H9 (cell line): ENCODE data around the gene ITGB2. TPM values are rescaled to one million over a fixed set of nuclear protein-coding genes. Genes with fewer than 3 reads are reported as not detected.
A peak's percentile ranks its signal among the peaks of the same experiment; 100 is the strongest.

Experiments
- DNase-seq: peaks from one replicate; pipeline ENCODE4 v3.0.0-alpha.2; 2017
- H2AFZ ChIP-seq: one replicate; pipeline ENCODE4 v1.6.1; 2013; ENCODE audit warnings: mild to moderate bottlenecking, low read length, control low read depth, moderate library complexity
- H2AK5ac ChIP-seq: 2 replicates; pipeline ENCODE4 v1.6.1; 2013; ENCODE audit warnings: low read length, control low read depth, mixed read lengths; ENCODE audit not compliant: insufficient read length
- H2BK120ac ChIP-seq: one replicate; pipeline ENCODE4 v1.6.1; 2013; ENCODE audit warnings: low read depth, mild to moderate bottlenecking, low read length, control low read depth, inconsistent platforms; ENCODE audit not compliant: poor library complexity, severe bottlenecking
- H2BK12ac ChIP-seq: 2 replicates; pipeline ENCODE4 v1.6.1; 2013; ENCODE audit warnings: low read length, control low read depth, mixed read lengths, low read depth; ENCODE audit not compliant: insufficient read length
- H2BK15ac ChIP-seq: 2 replicates; pipeline ENCODE4 v1.6.1; 2013; ENCODE audit warnings: low read depth, low read length, control low read depth
- H2BK20ac ChIP-seq: one replicate; pipeline ENCODE4 v1.6.1; 2013; ENCODE audit warnings: low read depth, mild to moderate bottlenecking, low read length, control low read depth, inconsistent platforms; ENCODE audit not compliant: poor library complexity, severe bottlenecking
- H2BK5ac ChIP-seq: 2 replicates; pipeline ENCODE4 v1.6.1; 2013; ENCODE audit warnings: low read length, control low read depth, mixed read lengths; ENCODE audit not compliant: insufficient read length
- H3K14ac ChIP-seq: 2 replicates; pipeline ENCODE4 v1.6.1; 2013; ENCODE audit warnings: low read length, control low read depth; ENCODE audit not compliant: insufficient read depth
- H3K18ac ChIP-seq: 2 replicates; pipeline ENCODE4 v1.6.1; 2013; ENCODE audit warnings: low read depth, mild to moderate bottlenecking, mixed read lengths, low read length, control low read depth; ENCODE audit not compliant: insufficient read length
- H3K23ac ChIP-seq: 2 replicates; pipeline ENCODE4 v1.6.1; 2013; ENCODE audit warnings: low read length, control low read depth, mixed read lengths, low read depth; ENCODE audit not compliant: insufficient read length
- H3K23me2 ChIP-seq: 2 replicates; pipeline ENCODE4 v1.6.1; 2013; ENCODE audit warnings: low read depth, mild to moderate bottlenecking, mixed read lengths, low read length, control low read depth; ENCODE audit not compliant: insufficient read length, poor library complexity, severe bottlenecking
- H3K27ac ChIP-seq: 2 replicates; pipeline ENCODE4 v1.5.1; 2013; ENCODE audit warnings: low read length, control low read depth, mixed read lengths, low read depth; ENCODE audit not compliant: insufficient read length
- H3K27me3 ChIP-seq: 2 replicates; pipeline ENCODE4 v1.6.1; 2013; ENCODE audit warnings: low read length, control low read depth, inconsistent platforms; ENCODE audit not compliant: insufficient read depth
- H3K4ac ChIP-seq: 2 replicates; pipeline ENCODE4 v1.6.1; 2013; ENCODE audit warnings: low read depth, mild to moderate bottlenecking, control low read depth, inconsistent platforms, low read length, moderate library complexity
- H3K4me1 ChIP-seq: 2 replicates; pipeline ENCODE4 v1.6.1; 2013; ENCODE audit warnings: low read length, control low read depth, inconsistent platforms; ENCODE audit not compliant: insufficient read depth
- H3K4me2 ChIP-seq: 2 replicates; pipeline ENCODE4 v1.6.1; 2013; ENCODE audit warnings: low read length, control low read depth, mixed read lengths; ENCODE audit not compliant: insufficient read length, insufficient read depth
- H3K56ac ChIP-seq: 2 replicates; pipeline ENCODE4 v1.6.1; 2013; ENCODE audit warnings: low read depth, mild to moderate bottlenecking, mixed read lengths, low read length, control low read depth; ENCODE audit not compliant: insufficient read length
- H3K79me1 ChIP-seq: 2 replicates; pipeline ENCODE4 v1.6.1; 2013; ENCODE audit warnings: low read depth, mild to moderate bottlenecking, moderate library complexity, low read length, control low read depth, inconsistent platforms; ENCODE audit not compliant: insufficient read depth, poor library complexity, severe bottlenecking
- H3K79me2 ChIP-seq: 2 replicates; pipeline ENCODE4 v1.6.1; 2013; ENCODE audit warnings: low read length, control low read depth, inconsistent platforms; ENCODE audit not compliant: insufficient read depth
- H3K9ac ChIP-seq: 2 replicates; pipeline ENCODE4 v1.6.1; 2013; ENCODE audit warnings: low read length, control low read depth, mixed read lengths; ENCODE audit not compliant: insufficient read length; ENCODE audit errors: extremely low read depth
- H3K9me3 ChIP-seq: one replicate; pipeline ENCODE4 v1.6.1; 2013; ENCODE audit warnings: low read depth, low read length, inconsistent platforms; ENCODE audit not compliant: control insufficient read depth
- H3T11ph ChIP-seq: one replicate; pipeline ENCODE4 v1.6.1; 2013; ENCODE audit warnings: mild to moderate bottlenecking, low read length, control low read depth, inconsistent platforms
- H4K20me1 ChIP-seq: one replicate; pipeline ENCODE4 v1.6.1; 2013; ENCODE audit not compliant: control insufficient read depth, insufficient read length, insufficient read depth
- H4K5ac ChIP-seq: 2 replicates; pipeline ENCODE4 v1.6.1; 2013; ENCODE audit warnings: low read depth, mild to moderate bottlenecking, mixed read lengths, low read length, control low read depth; ENCODE audit not compliant: insufficient read length
- H4K8ac ChIP-seq: replicated peaks from 2 replicates; pipeline ENCODE4 v1.6.1; 2013; ENCODE audit warnings: low read length, control low read depth, mixed read lengths, low read depth; ENCODE audit not compliant: insufficient read length
- H4K91ac ChIP-seq: 2 replicates; pipeline ENCODE4 v1.6.1; 2013; ENCODE audit warnings: low read depth, mild to moderate bottlenecking, moderate library complexity, mixed read lengths, low read length, control low read depth; ENCODE audit not compliant: insufficient read length
- H3K27ac Mint-ChIP-seq, 3 experiments: 2 replicates in 2 of 3; 3 replicates in 1 of 3; pipeline ENCODE4 v1.8.0; 2020 to 2021; ENCODE audit warnings: mixed read lengths in 3 of 3, mild to moderate bottlenecking in 1 of 3, moderate library complexity in 1 of 3
- H3K27me3 Mint-ChIP-seq: 2 replicates; pipeline ENCODE4 v1.8.0; 2021; ENCODE audit warnings: low read depth, mild to moderate bottlenecking, moderate library complexity, mixed read lengths
- H3K36me3 Mint-ChIP-seq, 3 experiments: 2 replicates in 2 of 3; 3 replicates in 1 of 3; pipeline ENCODE4 v1.8.0; 2020 to 2021; ENCODE audit warnings: low read depth in 3 of 3, mixed read lengths in 3 of 3; ENCODE audit not compliant: insufficient read depth in 1 of 3
- H3K4me1 Mint-ChIP-seq, 2 experiments: 2 replicates each; pipeline ENCODE4 v1.8.0; 2020; ENCODE audit warnings: mixed read lengths in 2 of 2
- H3K4me3 Mint-ChIP-seq, 2 experiments: 2 replicates in 1 of 2; 3 replicates in 1 of 2; pipeline ENCODE4 v1.8.0; 2020 to 2021; ENCODE audit warnings: mild to moderate bottlenecking in 2 of 2, mixed read lengths in 2 of 2, moderate library complexity in 1 of 2
- H3K9me3 Mint-ChIP-seq, 2 experiments: 2 replicates in 1 of 2; 3 replicates in 1 of 2; pipeline ENCODE4 v1.8.0; 2020; ENCODE audit warnings: mild to moderate bottlenecking in 2 of 2, mixed read lengths in 2 of 2, moderate library complexity in 1 of 2
- CTCF ChIP-seq: fragments of 200-600 bp; sonication (generic); conservative IDR thresholded peaks from 3 replicates; pipeline ENCODE4 v1.8.0; 2021; ENCODE audit warnings: antibody characterized with exemption, mild to moderate bottlenecking
- WGBS: extraction: QIAGEN DNeasy Blood & Tissue Kit; methylation state at CpG from one replicate; pipeline ENCODE4 v1.1.7; 2013; ENCODE audit warnings: missing lambda C conversion rate, low lambda C conversion rate, mixed read lengths; ENCODE audit not compliant: insufficient read length; ENCODE audit errors: extremely low coverage; 5-methylcytosine and 5-hydroxymethylcytosine counted together
- total RNA-seq: library from RNA; stranded (reverse); gene quantifications from 2 replicates; pipeline ENCODE4 v1.2.1, GENCODE V29; 2021

The ITGB2 gene
- total RNA-seq, 1 experiment from 2014 or later: 1.1 TPM

GRCh38 chr21:44930543-44930981 is 9.9 kb upstream of the ITGB2 start:
- no peak overlapping the region for H3K27ac Mint-ChIP-seq
- no peak overlapping the region for H3K23ac ChIP-seq
- no peak for TF ChIP-seq CTCF
- H4K5ac ChIP-seq: no peak overlapping the region
- no peak overlapping the region for H2BK20ac ChIP-seq
- no peak overlapping the region for H4K91ac ChIP-seq
- H3K4ac ChIP-seq: no peak overlapping the region
- H3K79me2 ChIP-seq: no peaks in the 10 kb centered on the region
- no peak overlapping the region for H3K9ac ChIP-seq
- H4K20me1 ChIP-seq: no peaks in the 10 kb centered on the region
- H3K4me1 Mint-ChIP-seq: peaks cover 38 to 49% of the 10 kb centered on the region in 2 experiments
- H3K27me3 Mint-ChIP-seq: peaks cover 74% of the 10 kb centered on the region
- peak overlapping the region; percentile 45 for H3K4me2 ChIP-seq
- no peak overlapping the region for H3K18ac ChIP-seq
- no CpG with 5 or more reads among the region's 12 CpGs for WGBS
- H3T11ph ChIP-seq: no peak overlapping the region
- H3K4me1 ChIP-seq: peaks cover 3% of the 10 kb centered on the region; the same call in 1 of the 2 replicates
- H2BK120ac ChIP-seq: no peak overlapping the region
- no peak overlapping the region for H2AFZ ChIP-seq
- peaks cover 2% of the 10 kb centered on the region in 2 experiments; a peak in 1 of 5 replicates for H3K9me3 Mint-ChIP-seq
- H2BK5ac ChIP-seq: no peak overlapping the region
- H3K36me3 Mint-ChIP-seq: no peaks in the 10 kb centered on the region; a peak in 1 of 7 replicates
- H2AK5ac ChIP-seq: no peak overlapping the region
- H3K9me3 ChIP-seq: no peaks in the 10 kb centered on the region
- no peak for DNase-seq
- H2BK15ac ChIP-seq: no peak overlapping the region
- H3K14ac ChIP-seq: no peak overlapping the region
- no peak overlapping the region for H2BK12ac ChIP-seq
- peaks cover 13% of the 10 kb centered on the region for H3K23me2 ChIP-seq
- H3K79me1 ChIP-seq: no peaks in the 10 kb centered on the region
- peak overlapping the region in 1 of 2 experiments; percentile 77; a peak in 2 of 5 replicates for H3K4me3 Mint-ChIP-seq
- no peak overlapping the region for H4K8ac ChIP-seq
- no peak overlapping the region for H3K27ac ChIP-seq
- H3K56ac ChIP-seq: no peak overlapping the region
- peaks cover 25% of the 10 kb centered on the region; the same call in 1 of the 2 replicates for H3K27me3 ChIP-seq
